NT2/D1 (cell line): ENCODE data around the gene POLL.

ENCODE experiments used
- DNase-seq: peaks from one replicate; pipeline ENCODE4 v3.0.0-alpha.2; 2011; ENCODE audit warnings: low read depth, low spot score
- H3K27me3 ChIP-seq: 2 replicates; pipeline ENCODE4 v1.6.0; 2011; ENCODE audit warnings: mild to moderate bottlenecking; ENCODE audit not compliant: insufficient read length, insufficient read depth
- H3K36me3 ChIP-seq: 2 replicates; pipeline ENCODE4 v1.6.1; 2011; ENCODE audit warnings: mild to moderate bottlenecking, low read length, mixed read lengths; ENCODE audit not compliant: insufficient read depth, insufficient read length
- H3K4me1 ChIP-seq: 2 replicates; pipeline ENCODE4 v1.5.1; 2011; ENCODE audit not compliant: insufficient read depth, insufficient read length
- H3K4me3 ChIP-seq: 2 replicates; pipeline ENCODE4 v1.5.1; 2011; ENCODE audit warnings: low read depth; ENCODE audit not compliant: insufficient read length
- H3K9ac ChIP-seq: 2 replicates; pipeline ENCODE4 v1.6.0; 2011; ENCODE audit warnings: low read depth; ENCODE audit not compliant: insufficient read length
- H3K9me3 ChIP-seq: 2 replicates; pipeline ENCODE4 v1.5.1; 2011; ENCODE audit warnings: mild to moderate bottlenecking, low read length; ENCODE audit not compliant: insufficient read depth
- SUZ12 ChIP-seq: IDR thresholded peaks from 2 replicates; pipeline ENCODE4 v1.6.1; 2011; ENCODE audit not compliant: insufficient read length, insufficient read depth; ENCODE audit errors: extremely low read depth
- YY1 ChIP-seq: IDR thresholded peaks from 2 replicates; pipeline ENCODE4 v1.6.1; 2011; ENCODE audit not compliant: insufficient read length, insufficient read depth
- ZNF274 ChIP-seq: IDR thresholded peaks from 2 replicates; pipeline ENCODE4 v1.6.1; 2011; ENCODE audit warnings: mild to moderate bottlenecking, low read depth, low read length

POLL gene

DNA sequence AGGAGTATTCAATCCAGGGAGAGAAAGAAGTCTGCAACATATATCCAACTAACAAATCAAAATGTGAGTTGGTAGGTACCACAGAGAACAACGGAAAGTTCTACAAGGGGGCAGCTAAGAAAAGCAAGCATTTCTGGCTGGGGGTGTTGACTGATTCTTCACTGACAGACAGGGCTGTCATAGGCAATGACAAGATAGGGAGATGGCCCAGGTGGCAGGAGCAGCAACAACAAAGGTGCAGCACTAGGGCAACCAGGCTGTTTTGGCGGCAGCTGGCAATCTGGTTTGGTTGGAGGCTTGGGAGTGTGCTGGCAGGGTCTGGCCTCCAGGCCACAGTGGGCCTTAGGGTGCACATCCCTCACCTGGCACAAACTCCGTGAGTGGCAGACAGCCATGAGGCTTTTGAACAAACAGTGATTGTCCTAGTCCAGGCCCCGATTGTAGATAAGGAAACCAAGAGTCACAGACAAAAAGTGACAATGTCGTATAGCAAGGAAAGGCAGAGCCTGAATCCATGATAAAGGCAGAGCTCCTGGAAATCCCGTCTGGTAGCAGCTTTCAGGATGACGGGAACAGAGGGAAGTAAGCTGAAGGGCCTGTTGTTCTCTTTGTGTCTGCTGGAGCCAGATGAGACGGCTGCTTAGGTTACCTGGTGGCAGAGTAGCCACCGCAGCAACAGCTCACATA lies 28.5 kb upstream of the POLL start:
- no peak for DNase-seq
- Histone ChIP-seq H3K36me3 (peaks cover 7% of the 10 kb centered on the region), H3K4me3 (no peak overlapping the region), H3K4me1 (peaks cover 17% of the 10 kb centered on the region), H3K27me3 (no peaks in the 10 kb centered on the region), H3K9me3 (no peaks in the 10 kb centered on the region), H3K9ac (no peak overlapping the region)
- TF ChIP-seq ZNF274 (no peak), SUZ12 (no peak), YY1 (no peak)

DNA sequence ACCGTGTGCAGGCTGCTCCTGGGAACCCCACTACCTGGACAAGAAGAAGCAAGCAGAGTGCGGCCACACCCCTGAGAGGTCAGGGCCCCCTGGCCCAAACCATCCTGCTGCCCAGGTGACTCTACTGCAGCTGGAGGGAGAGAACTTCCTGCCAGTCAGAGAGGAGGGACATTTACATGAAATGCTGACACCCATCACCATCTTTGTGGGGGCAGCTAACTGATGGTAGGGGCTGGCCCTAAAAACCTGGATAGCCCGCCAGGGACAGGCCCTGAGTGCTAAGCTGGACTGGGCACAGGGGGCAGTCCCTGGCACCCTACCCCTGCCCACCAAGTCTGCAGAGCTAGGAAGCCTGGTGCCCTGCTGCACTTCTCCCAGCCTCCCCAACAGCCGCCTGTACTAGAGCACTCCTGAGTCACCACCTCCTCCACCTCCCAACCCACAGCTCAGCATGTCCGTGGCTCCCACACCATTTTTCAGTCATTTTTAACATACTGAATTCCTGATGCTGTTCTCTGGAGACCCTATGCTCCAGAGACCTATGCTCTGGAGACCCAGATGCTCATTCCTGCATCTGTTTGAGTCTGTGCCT lies 27.6 kb upstream of the POLL start:
- TF ChIP-seq YY1 (no peak), ZNF274 (no peak), SUZ12 (no peak)
- H3K27me3 ChIP-seq: no peaks in the 10 kb centered on the region
- no peak overlapping the region for H3K4me3 ChIP-seq
- no peaks in the 10 kb centered on the region for H3K9me3 ChIP-seq
- DNase-seq: no peak
- peaks cover 15% of the 10 kb centered on the region for H3K36me3 ChIP-seq
- peak overlapping the region; percentile 32 for H3K9ac ChIP-seq
- peaks cover 17% of the 10 kb centered on the region for H3K4me1 ChIP-seq

GRCh38 chr10:101614663-101615524 lies 26.8 kb upstream of the POLL start:
- H3K4me3 ChIP-seq: no peak overlapping the region
- no peaks in the 10 kb centered on the region for H3K27me3 ChIP-seq
- H3K9ac ChIP-seq: peak overlapping the region; percentile 32
- H3K9me3 ChIP-seq: no peaks in the 10 kb centered on the region
- no peak for DNase-seq
- peaks cover 19% of the 10 kb centered on the region for H3K36me3 ChIP-seq
- peaks cover 17% of the 10 kb centered on the region for H3K4me1 ChIP-seq
- TF ChIP-seq YY1 (no peak), SUZ12 (no peak), ZNF274 (no peak)

DNA sequence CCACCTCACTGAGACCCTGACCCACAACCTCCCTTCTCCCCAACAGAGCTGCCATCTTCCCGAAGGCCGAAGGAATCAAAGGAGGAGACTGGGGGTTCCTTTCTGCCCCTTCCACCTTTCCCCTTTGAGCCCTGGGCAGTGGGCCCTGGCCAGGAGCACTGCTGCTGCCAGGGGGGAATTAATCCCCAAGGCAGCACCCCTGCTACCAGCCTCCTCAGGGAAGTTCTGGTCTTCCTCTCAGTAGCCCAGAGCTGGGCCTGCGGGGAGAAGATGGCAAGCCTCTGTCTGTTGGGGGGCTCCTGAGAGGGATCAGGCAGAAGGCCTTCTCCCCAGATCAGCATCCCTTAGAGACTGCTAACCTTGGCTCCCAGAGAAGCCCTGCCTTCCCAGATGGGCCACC lies 25.6 kb upstream of the POLL start:
- H3K4me1 ChIP-seq: peaks cover 20% of the 10 kb centered on the region
- no peaks in the 10 kb centered on the region for H3K9me3 ChIP-seq
- DNase-seq: no peak
- no peak overlapping the region for H3K4me3 ChIP-seq
- TF ChIP-seq ZNF274: no peak
- no peak for TF ChIP-seq SUZ12
- no peak for TF ChIP-seq YY1
- peaks cover 25% of the 10 kb centered on the region for H3K36me3 ChIP-seq
- H3K27me3 ChIP-seq: no peaks in the 10 kb centered on the region
- H3K9ac ChIP-seq: no peak overlapping the region

DNA sequence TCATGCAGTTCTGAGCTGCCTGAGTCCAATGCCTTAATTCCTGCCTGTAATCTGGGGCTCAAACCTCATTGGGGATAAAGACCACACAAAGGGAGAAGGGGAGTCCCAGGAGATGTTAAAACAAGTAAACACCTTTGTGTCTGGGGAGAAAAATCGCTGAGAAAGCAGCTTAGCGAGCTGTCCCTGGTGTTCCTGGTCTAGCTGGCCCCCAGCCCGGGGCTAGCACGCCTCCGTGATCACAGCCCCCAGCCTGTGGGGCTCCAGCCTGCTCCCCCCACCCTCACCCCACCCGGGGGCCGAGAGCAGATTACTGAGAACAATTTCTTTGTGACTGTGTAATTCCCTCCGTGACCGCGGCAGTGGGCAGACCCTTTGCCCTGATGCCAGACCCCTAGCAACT lies 24.8 kb upstream of the POLL start:
- DNase-seq: no peak
- TF ChIP-seq SUZ12: no peak
- TF ChIP-seq YY1: no peak
- no peak for TF ChIP-seq ZNF274

DNA sequence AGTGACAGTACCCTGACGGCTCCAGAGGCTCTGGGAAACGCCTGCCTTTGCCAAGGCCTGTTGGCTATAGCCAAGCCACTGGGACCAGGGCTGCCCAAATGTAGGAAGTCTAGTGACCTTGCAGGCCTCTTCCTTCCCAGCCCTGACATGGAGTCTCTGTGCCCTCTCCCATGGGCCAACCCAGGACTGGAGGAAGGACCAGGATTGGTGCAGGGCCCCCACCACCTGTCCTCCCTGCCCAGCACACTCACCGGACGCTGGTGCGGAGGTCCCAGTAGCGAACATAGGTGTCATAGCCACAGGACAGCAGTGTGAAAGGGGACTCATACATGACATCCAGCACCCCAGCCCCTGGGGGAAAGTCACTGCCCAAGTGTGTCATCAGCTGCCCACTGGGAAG lies 24.0 kb upstream of the POLL start:
- Histone ChIP-seq H3K4me3 (no peak overlapping the region), H3K36me3 (peaks cover 31% of the 10 kb centered on the region), H3K4me1 (peaks cover 24% of the 10 kb centered on the region), H3K27me3 (no peaks in the 10 kb centered on the region), H3K9ac (no peak overlapping the region), H3K9me3 (no peaks in the 10 kb centered on the region)
- TF ChIP-seq ZNF274 (no peak), YY1 (no peak), SUZ12 (no peak)
- no peak for DNase-seq

More for the DNA sequence above, 24.8 kb upstream of the POLL start:
- Histone ChIP-seq H3K36me3 (peaks cover 31% of the 10 kb centered on the region), H3K27me3 (no peaks in the 10 kb centered on the region), H3K4me3 (no peak overlapping the region), H3K9ac (no peak overlapping the region), H3K4me1 (peaks cover 20% of the 10 kb centered on the region), H3K9me3 (no peaks in the 10 kb centered on the region)
